GM19099 (cell line): Measurements from ENCODE around the gene SV2B.

Source experiments
- POLR2A ChIP-seq: IDR thresholded peaks from 3 replicates; pipeline ENCODE4 v1.6.1; 2011; ENCODE audit warnings: low read depth; ENCODE audit not compliant: insufficient read length; ENCODE audit errors: extremely low read depth

SV2B gene

GRCh38 chr15:91306144-91306543, 206.1 kb downstream of the SV2B start:
- no peak for TF ChIP-seq POLR2A

GRCh38 chr15:91307601-91308000, 207.5 kb downstream of the SV2B start:
- TF ChIP-seq POLR2A = no peak

GRCh38 chr15:91308199-91308598, 208.1 kb downstream of the SV2B start:
- no peak for TF ChIP-seq POLR2A

GRCh38 chr15:91308855-91309254, 208.8 kb downstream of the SV2B start:
- no peak for TF ChIP-seq POLR2A

GRCh38 chr15:91311986-91312385, 211.9 kb downstream of the SV2B start:
- no peak for TF ChIP-seq POLR2A

GRCh38 chr15:91316126-91316525, 216.1 kb downstream of the SV2B start:
- TF ChIP-seq POLR2A = no peak

GRCh38 chr15:91318516-91318915, 218.5 kb downstream of the SV2B start:
- TF ChIP-seq POLR2A = no peak

GRCh38 chr15:91318931-91319330, 218.9 kb downstream of the SV2B start:
- TF ChIP-seq POLR2A = no peak

- no peak for TF ChIP-seq POLR2A
Observed at GRCh38 chr15:91319371-91320059, 219.5 kb downstream of the SV2B start.

GRCh38 chr15:91320101-91320500, 220.0 kb downstream of the SV2B start:
- no peak for TF ChIP-seq POLR2A

GRCh38 chr15:91329914-91330313, 229.9 kb downstream of the SV2B start:
- TF ChIP-seq POLR2A = no peak

- TF ChIP-seq POLR2A = no peak
Observed at GRCh38 chr15:91331581-91331980, 231.5 kb downstream of the SV2B start.

GRCh38 chr15:91335702-91336101, 235.6 kb downstream of the SV2B start:
- TF ChIP-seq POLR2A = no peak

GRCh38 chr15:91336687-91337086, 236.6 kb downstream of the SV2B start:
- TF ChIP-seq POLR2A = no peak

GRCh38 chr15:91338766-91339165, 238.7 kb downstream of the SV2B start:
- no peak for TF ChIP-seq POLR2A

- no peak for TF ChIP-seq POLR2A
Observed at GRCh38 chr15:91342097-91342496, 242.0 kb downstream of the SV2B start.

- TF ChIP-seq POLR2A = no peak
Observed at GRCh38 chr15:91345736-91346135, 245.7 kb downstream of the SV2B start.
